LoVo (cell line): ENCODE measurements around the gene FAM185A.
"Not testable (repeated sequence)": the region's sequence is repeated elsewhere in the genome, so short reads cannot be mapped to it uniquely, and the experiment has no call there.

Experiments
- DNase-seq: peaks from one replicate; pipeline ENCODE4 v3.0.0-alpha.2; 2016; ENCODE audit warnings: low spot score

FAM185A gene

GRCh38 chr7:102778663-102779062, 29.9 kb downstream of the FAM185A start:
- not testable (repeated sequence) for DNase-seq

GRCh38 chr7:102780926-102781325, 32.1 kb downstream of the FAM185A start:
- not testable (repeated sequence) for DNase-seq

GRCh38 chr7:102788770-102789169, 40.0 kb downstream of the FAM185A start:
- DNase-seq = not testable (repeated sequence)

- DNase-seq = not testable (repeated sequence)
Measured at GRCh38 chr7:102790364-102791100, 41.7 kb downstream of the FAM185A start.

- not testable (repeated sequence) for DNase-seq
Measured at GRCh38 chr7:102791367-102791766, 42.6 kb downstream of the FAM185A start.

- not testable (repeated sequence) for DNase-seq
Measured at GRCh38 chr7:102791831-102792230, 43.0 kb downstream of the FAM185A start.

- not testable (repeated sequence) for DNase-seq
Measured at GRCh38 chr7:102794567-102794966, 45.8 kb downstream of the FAM185A start.

GRCh38 chr7:102795987-102796595, 47.3 kb downstream of the FAM185A start:
- not testable (repeated sequence) for DNase-seq

GRCh38 chr7:102806613-102807012, 57.8 kb downstream of the FAM185A start:
- DNase-seq = no peak

- no peak for DNase-seq
Measured at GRCh38 chr7:102810916-102811315, 62.1 kb downstream of the FAM185A start.

- no peak for DNase-seq
Measured at GRCh38 chr7:102811942-102812678, 63.3 kb downstream of the FAM185A start.

GRCh38 chr7:102813191-102814024, 64.6 kb downstream of the FAM185A start:
- no peak for DNase-seq

GRCh38 chr7:102814025-102814471, 65.2 kb downstream of the FAM185A start:
- DNase-seq = no peak

- no peak for DNase-seq
Measured at GRCh38 chr7:102817616-102818573, 69.1 kb downstream of the FAM185A start.

GRCh38 chr7:102819151-102819550, 70.4 kb downstream of the FAM185A start:
- DNase-seq = no peak

GRCh38 chr7:102821994-102822747, 73.4 kb downstream of the FAM185A start:
- DNase-seq = no peak

GRCh38 chr7:102823390-102824119, 74.8 kb downstream of the FAM185A start:
- no peak for DNase-seq

- DNase-seq = no peak
Measured at GRCh38 chr7:102828286-102828685, 79.5 kb downstream of the FAM185A start.

- DNase-seq = no peak
Measured at GRCh38 chr7:102829075-102829474, 80.3 kb downstream of the FAM185A start.
